HEK293 (cell line): Measurements from ENCODE around the gene PPP4R2.

ENCODE experiments used
- GFI1B ChIP-seq: fragments of 450-650 bp; formaldehyde crosslinking; IDR thresholded peaks from 2 replicates; pipeline ENCODE4 v1.5.1; 2016; ENCODE audit warnings: missing biosample characterization, missing genetic modification characterization
- KLF17 ChIP-seq: fragments of 450-650 bp; formaldehyde crosslinking; IDR thresholded peaks from 2 replicates; pipeline ENCODE4 v1.5.1; 2016; ENCODE audit warnings: missing biosample characterization, missing genetic modification characterization
- KLF8 ChIP-seq: fragments of 450-650 bp; formaldehyde crosslinking; IDR thresholded peaks from 2 replicates; pipeline ENCODE4 v1.5.1; 2016; ENCODE audit warnings: missing biosample characterization, missing genetic modification characterization
- KLF9 ChIP-seq: fragments of 450-650 bp; formaldehyde crosslinking; IDR thresholded peaks from 2 replicates; pipeline ENCODE4 v1.5.1; 2016; ENCODE audit warnings: missing biosample characterization, missing genetic modification characterization, low read depth
- MEIS1 ChIP-seq: sonication (generic); formaldehyde crosslinking; IDR thresholded peaks from 2 replicates; pipeline ENCODE4 v1.8.1; 2022; ENCODE audit warnings: missing genetic modification reagents, mild to moderate bottlenecking, borderline replicate concordance
- MYNN ChIP-seq: fragments of 450-650 bp; formaldehyde crosslinking; IDR thresholded peaks from 2 replicates; pipeline ENCODE4 v1.5.1; 2016; ENCODE audit warnings: missing biosample characterization, missing genetic modification characterization, borderline replicate concordance
- OSR2 ChIP-seq: fragments of 450-650 bp; formaldehyde crosslinking; IDR thresholded peaks from 2 replicates; pipeline ENCODE4 v1.5.1; 2016; ENCODE audit warnings: missing biosample characterization, missing genetic modification characterization
- YY1 ChIP-seq: fragments of 450-650 bp; formaldehyde crosslinking; IDR thresholded peaks from 2 replicates; pipeline ENCODE4 v1.5.1; 2018; ENCODE audit warnings: missing biosample characterization, missing genetic modification characterization
- ZBTB11 ChIP-seq: fragments of 450-650 bp; formaldehyde crosslinking; conservative IDR thresholded peaks from 2 replicates; pipeline ENCODE4 v1.5.1; 2016; ENCODE audit warnings: low read depth, missing biosample characterization, missing genetic modification characterization
- ZBTB48 ChIP-seq: fragments of 450-650 bp; formaldehyde crosslinking; IDR thresholded peaks from 2 replicates; pipeline ENCODE4 v1.5.1; 2016; ENCODE audit warnings: missing biosample characterization, missing genetic modification characterization
- ZBTB6 ChIP-seq: fragments of 450-650 bp; formaldehyde crosslinking; IDR thresholded peaks from 2 replicates; pipeline ENCODE4 v1.5.1; 2017; ENCODE audit warnings: missing biosample characterization, missing genetic modification characterization
- ZNF24 ChIP-seq: fragments of 450-650 bp; formaldehyde crosslinking; IDR thresholded peaks from 2 replicates; pipeline ENCODE4 v1.5.1; 2016; ENCODE audit warnings: missing biosample characterization, missing genetic modification characterization
- ZNF26 ChIP-seq: fragments of 450-650 bp; formaldehyde crosslinking; IDR thresholded peaks from 2 replicates; pipeline ENCODE4 v1.5.1; 2016; ENCODE audit warnings: missing biosample characterization, missing genetic modification characterization
- ZNF335 ChIP-seq: fragments of 450-650 bp; formaldehyde crosslinking; conservative IDR thresholded peaks from 2 replicates; pipeline ENCODE4 v1.5.1; 2016; ENCODE audit warnings: missing biosample characterization, missing genetic modification characterization
- ZNF341 ChIP-seq: fragments of 450-650 bp; formaldehyde crosslinking; IDR thresholded peaks from 2 replicates; pipeline ENCODE4; 2016; ENCODE audit warnings: low read depth, missing biosample characterization, missing genetic modification characterization
- ZNF514 ChIP-seq: fragments of 450-650 bp; formaldehyde crosslinking; IDR thresholded peaks from 2 replicates; pipeline ENCODE4 v1.5.1; 2016; ENCODE audit warnings: missing biosample characterization, missing genetic modification characterization
- ZNF549 ChIP-seq: fragments of 450-650 bp; IDR thresholded peaks from 2 replicates; pipeline ENCODE4 v1.5.1; 2018; ENCODE audit warnings: missing biosample characterization, missing genetic modification characterization, mild to moderate bottlenecking, inconsistent platforms, moderate library complexity
- ZNF558 ChIP-seq: fragments of 450-650 bp; formaldehyde crosslinking; IDR thresholded peaks from 2 replicates; pipeline ENCODE4 v1.5.1; 2016; ENCODE audit warnings: missing biosample characterization, missing genetic modification characterization
- ZNF571 ChIP-seq: fragments of 450-650 bp; formaldehyde crosslinking; IDR thresholded peaks from 2 replicates; pipeline ENCODE4 v1.5.0; 2017; ENCODE audit warnings: missing biosample characterization, missing genetic modification characterization
- ZNF624 ChIP-seq: fragments of 450-650 bp; formaldehyde crosslinking; IDR thresholded peaks from 2 replicates; pipeline ENCODE4 v1.5.1; 2017; ENCODE audit warnings: missing biosample characterization, missing genetic modification characterization
- ZNF626 ChIP-seq: fragments of 450-650 bp; sonication (Bioruptor Pico); formaldehyde crosslinking; IDR thresholded peaks from 2 replicates; pipeline ENCODE4 v1.5.1; 2018; ENCODE audit warnings: missing biosample characterization, missing genetic modification characterization, inconsistent platforms
- ZNF747 ChIP-seq: fragments of 450-650 bp; formaldehyde crosslinking; IDR thresholded peaks from 2 replicates; pipeline ENCODE4 v1.5.1; 2016; ENCODE audit warnings: missing biosample characterization, missing genetic modification characterization
- ZNF768 ChIP-seq: fragments of 450-650 bp; formaldehyde crosslinking; IDR thresholded peaks from 2 replicates; pipeline ENCODE4 v1.5.1; 2018; ENCODE audit warnings: missing biosample characterization, mild to moderate bottlenecking, missing genetic modification characterization
- ZNF777 ChIP-seq: fragments of 450-650 bp; formaldehyde crosslinking; IDR thresholded peaks from 2 replicates; pipeline ENCODE4 v1.5.1; 2017; ENCODE audit warnings: missing biosample characterization, missing genetic modification characterization, borderline replicate concordance
- ZNF791 ChIP-seq: fragments of 450-650 bp; formaldehyde crosslinking; IDR thresholded peaks from 2 replicates; pipeline ENCODE4 v1.5.1; 2016; ENCODE audit warnings: missing biosample characterization, missing genetic modification characterization
- ZXDB ChIP-seq: fragments of 450-650 bp; formaldehyde crosslinking; IDR thresholded peaks from 2 replicates; pipeline ENCODE4 v1.5.1; 2016; ENCODE audit warnings: missing biosample characterization, missing genetic modification characterization
- TF ChIP-seq, protein P1 (sequence below): fragments of 450-650 bp; formaldehyde crosslinking; IDR thresholded peaks from 2 replicates; pipeline ENCODE4 v1.5.1; 2016; ENCODE audit warnings: missing biosample characterization, missing genetic modification characterization
- TF ChIP-seq, protein P2 (sequence below): fragments of 450-650 bp; IDR thresholded peaks from 2 replicates; pipeline ENCODE4 v1.5.1; 2018; ENCODE audit warnings: missing biosample characterization, missing genetic modification characterization

PPP4R2 gene

DNA sequence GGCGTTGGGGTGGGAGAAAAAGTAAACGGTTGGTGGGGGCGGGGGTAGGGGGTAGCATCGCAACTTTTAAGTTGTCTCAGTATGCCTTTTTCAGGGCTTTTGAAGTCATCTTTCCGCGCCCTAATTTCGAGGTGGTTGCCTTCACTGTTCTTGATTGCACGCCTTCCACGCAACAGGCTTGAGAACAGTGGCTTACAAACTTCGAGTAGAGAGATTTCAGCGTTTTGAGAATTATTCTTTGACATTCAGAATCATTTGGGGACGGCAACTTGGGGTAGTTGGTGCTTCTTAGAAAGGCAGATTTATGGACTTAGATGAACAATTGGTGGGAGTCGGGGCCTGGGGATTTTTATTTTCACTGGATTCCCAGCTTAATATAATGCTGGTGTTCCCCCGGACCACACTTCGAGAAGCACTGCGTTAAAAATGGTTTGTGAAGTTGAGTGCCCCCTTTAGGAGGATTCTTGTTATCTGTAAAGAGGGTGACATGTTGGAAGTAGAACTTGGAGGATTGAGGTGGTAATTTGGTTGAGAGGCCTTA, 880 bp downstream of the PPP4R2 start (continued):
- TF ChIP-seq ZNF24 (tag by site-specific recombination): 0 out of 2 replicates have a peak, but pooled peaks have one; percentile 3
- TF ChIP-seq OSR2 (tag by site-specific recombination): no peak
- TF ChIP-seq ZNF558: no peak
- no peak for TF ChIP-seq ZNF768 (tag by site-specific recombination)
- no peak for TF ChIP-seq MYNN
- TF ChIP-seq, protein P1, sequence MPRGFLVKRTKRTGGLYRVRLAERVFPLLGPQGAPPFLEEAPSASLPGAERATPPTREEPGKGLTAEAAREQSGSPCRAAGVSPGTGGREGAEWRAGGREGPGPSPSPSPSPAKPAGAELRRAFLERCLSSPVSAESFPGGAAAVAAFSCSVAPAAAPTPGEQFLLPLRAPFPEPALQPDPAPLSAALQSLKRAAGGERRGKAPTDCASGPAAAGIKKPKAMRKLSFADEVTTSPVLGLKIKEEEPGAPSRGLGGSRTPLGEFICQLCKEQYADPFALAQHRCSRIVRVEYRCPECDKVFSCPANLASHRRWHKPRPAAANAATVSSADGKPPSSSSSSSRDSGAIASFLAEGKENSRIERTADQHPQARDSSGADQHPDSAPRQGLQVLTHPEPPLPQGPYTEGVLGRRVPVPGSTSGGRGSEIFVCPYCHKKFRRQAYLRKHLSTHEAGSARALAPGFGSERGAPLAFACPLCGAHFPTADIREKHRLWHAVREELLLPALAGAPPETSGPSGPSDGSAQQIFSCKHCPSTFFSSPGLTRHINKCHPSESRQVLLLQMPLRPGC: no peak
- TF ChIP-seq KLF9: no peak
- TF ChIP-seq ZNF777: no peak
- no peak for TF ChIP-seq ZNF514 (tag by site-specific recombination)
- TF ChIP-seq ZNF26 (tag by site-specific recombination): no peak
- no peak for TF ChIP-seq ZBTB48 (tag by site-specific recombination)
- TF ChIP-seq, protein P2, sequence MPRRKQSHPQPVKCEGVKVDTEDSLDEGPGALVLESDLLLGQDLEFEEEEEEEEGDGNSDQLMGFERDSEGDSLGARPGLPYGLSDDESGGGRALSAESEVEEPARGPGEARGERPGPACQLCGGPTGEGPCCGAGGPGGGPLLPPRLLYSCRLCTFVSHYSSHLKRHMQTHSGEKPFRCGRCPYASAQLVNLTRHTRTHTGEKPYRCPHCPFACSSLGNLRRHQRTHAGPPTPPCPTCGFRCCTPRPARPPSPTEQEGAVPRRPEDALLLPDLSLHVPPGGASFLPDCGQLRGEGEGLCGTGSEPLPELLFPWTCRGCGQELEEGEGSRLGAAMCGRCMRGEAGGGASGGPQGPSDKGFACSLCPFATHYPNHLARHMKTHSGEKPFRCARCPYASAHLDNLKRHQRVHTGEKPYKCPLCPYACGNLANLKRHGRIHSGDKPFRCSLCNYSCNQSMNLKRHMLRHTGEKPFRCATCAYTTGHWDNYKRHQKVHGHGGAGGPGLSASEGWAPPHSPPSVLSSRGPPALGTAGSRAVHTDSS: no peak
- TF ChIP-seq KLF17: no peak
- TF ChIP-seq GFI1B (tag by site-specific recombination): no peak
- TF ChIP-seq YY1 (tag by site-specific recombination): no peak
- peak; percentile 78 for TF ChIP-seq ZBTB11 (tag by site-specific recombination)
- no peak for TF ChIP-seq ZNF626 (tag by site-specific recombination)
- no peak for TF ChIP-seq ZNF341 (tag by site-specific recombination)
- no peak for TF ChIP-seq ZNF791 (tag by site-specific recombination)
- TF ChIP-seq ZNF747: no peak
- TF ChIP-seq ZNF624 (tag by site-specific recombination): no peak
- no peak for TF ChIP-seq KLF8 (tag by site-specific recombination)
- no peak for TF ChIP-seq ZNF571 (tag by site-specific recombination)
- TF ChIP-seq ZBTB6 (tag by site-specific recombination): no peak
- TF ChIP-seq ZNF549 (tag by site-specific recombination): no peak
- no peak for TF ChIP-seq ZXDB (tag by site-specific recombination)
- no peak for TF ChIP-seq MEIS1 (CRISPR knock-in tag)
- peak; percentile 61 for TF ChIP-seq ZNF335 (tag by site-specific recombination)
